Suppressor macrophage treated with lipopolysaccharide for 4 hours (primary cell): Measurements from ENCODE around the gene XPR1.

Experiments used
- DNase-seq: peaks from one replicate; pipeline ENCODE4 v3.0.0-alpha.2; 2020

XPR1 gene

GRCh38 chr1:180896161-180896560 lies 264.3 kb downstream of the XPR1 start:
- DNase-seq, result no peak

- no peak for DNase-seq
Measured at GRCh38 chr1:180898441-180899219, 266.8 kb downstream of the XPR1 start.

- no peak for DNase-seq
Measured at GRCh38 chr1:180899262-180899661, 267.4 kb downstream of the XPR1 start.

GRCh38 chr1:180901076-180901990 lies 269.5 kb downstream of the XPR1 start:
- no peak for DNase-seq

- no peak for DNase-seq
Measured at GRCh38 chr1:180902541-180902940, 270.7 kb downstream of the XPR1 start.

GRCh38 chr1:180905927-180906326 lies 274.1 kb downstream of the XPR1 start:
- no peak for DNase-seq

GRCh38 chr1:180906511-180906910 lies 274.7 kb downstream of the XPR1 start:
- DNase-seq, result no peak

GRCh38 chr1:180907313-180908055 lies 275.7 kb downstream of the XPR1 start:
- no peak for DNase-seq

GRCh38 chr1:180908074-180908765 lies 276.4 kb downstream of the XPR1 start:
- DNase-seq, result no peak

GRCh38 chr1:180909005-180909414 lies 277.2 kb downstream of the XPR1 start:
- no peak for DNase-seq

- no peak for DNase-seq
Measured at GRCh38 chr1:180909462-180909976, 277.7 kb downstream of the XPR1 start.

GRCh38 chr1:180911640-180912191 lies 279.9 kb downstream of the XPR1 start:
- DNase-seq, result no peak

GRCh38 chr1:180912211-180912800 lies 280.5 kb downstream of the XPR1 start:
- peak; percentile 5 for DNase-seq

GRCh38 chr1:180912801-180913565 lies 281.2 kb downstream of the XPR1 start, which contains the start of gene KIAA1614:
Gene KIAA1614 (plus strand): TSS chr1:180912897. CDS start chr1:180913244, 347 bp downstream.
- DNase-seq, result peak; percentile 47

- no peak for DNase-seq
Measured at GRCh38 chr1:180915426-180915965, 283.7 kb downstream of the XPR1 start.

- DNase-seq, result no peak
Measured at GRCh38 chr1:180916012-180916770, 284.4 kb downstream of the XPR1 start.

GRCh38 chr1:180916771-180917170 lies 284.9 kb downstream of the XPR1 start:
- DNase-seq, result no peak

- DNase-seq, result no peak
Measured at GRCh38 chr1:180917306-180918065, 285.7 kb downstream of the XPR1 start.

GRCh38 chr1:180918519-180918918 lies 286.7 kb downstream of the XPR1 start:
- no peak for DNase-seq
